ENCODE measurements around the gene MSI2. TPM values are rescaled to one million over a fixed set of nuclear protein-coding genes. Genes with fewer than 3 reads are reported as not detected.
A peak's percentile ranks its signal among the peaks of the same experiment; 100 is the strongest.

MSI2 gene
- total RNA-seq, 1 donor from 2014 or later, result 60.6 TPM

DNA sequence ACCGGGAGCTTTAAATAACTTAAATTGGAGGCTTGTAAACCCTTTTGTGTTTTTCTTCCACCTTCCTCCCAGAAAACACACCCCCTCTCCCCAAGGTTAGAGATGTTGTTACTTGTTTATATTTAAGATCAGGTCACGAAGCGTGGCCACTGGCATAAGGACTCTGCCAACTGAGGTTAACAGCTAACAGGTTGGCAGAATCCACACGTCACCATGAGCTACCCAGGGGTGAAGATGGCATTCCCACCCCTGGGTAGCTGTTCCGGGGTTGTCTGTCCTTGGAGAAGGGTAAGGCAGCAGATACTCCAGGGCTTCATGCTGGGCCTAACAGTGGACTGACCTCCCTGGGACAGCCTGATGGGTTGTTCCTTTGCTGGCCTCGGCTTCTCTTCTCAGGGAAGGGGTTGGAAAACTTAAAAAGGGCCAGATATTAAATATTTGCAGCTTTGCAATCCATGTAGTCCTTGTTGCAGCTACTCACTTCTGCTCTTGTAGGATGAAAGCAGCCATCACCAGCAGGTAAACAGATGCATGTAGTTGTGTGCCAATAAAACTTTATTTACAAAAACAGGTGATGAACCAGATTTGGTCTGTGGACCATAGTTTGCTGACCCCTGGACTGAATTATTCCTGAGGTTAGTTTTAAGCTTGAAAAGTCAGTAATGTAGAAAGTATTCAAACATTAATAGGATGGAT lies 148.6 kb downstream of the MSI2 start:
- H3K27me3 Mint-ChIP-seq (ENCODE audit: unreplicated experiment), result peaks cover 6% of the 10 kb centered on the region
- no peak for DNase-seq (ENCODE audit: low spot score)
- TF ChIP-seq, protein P1, sequence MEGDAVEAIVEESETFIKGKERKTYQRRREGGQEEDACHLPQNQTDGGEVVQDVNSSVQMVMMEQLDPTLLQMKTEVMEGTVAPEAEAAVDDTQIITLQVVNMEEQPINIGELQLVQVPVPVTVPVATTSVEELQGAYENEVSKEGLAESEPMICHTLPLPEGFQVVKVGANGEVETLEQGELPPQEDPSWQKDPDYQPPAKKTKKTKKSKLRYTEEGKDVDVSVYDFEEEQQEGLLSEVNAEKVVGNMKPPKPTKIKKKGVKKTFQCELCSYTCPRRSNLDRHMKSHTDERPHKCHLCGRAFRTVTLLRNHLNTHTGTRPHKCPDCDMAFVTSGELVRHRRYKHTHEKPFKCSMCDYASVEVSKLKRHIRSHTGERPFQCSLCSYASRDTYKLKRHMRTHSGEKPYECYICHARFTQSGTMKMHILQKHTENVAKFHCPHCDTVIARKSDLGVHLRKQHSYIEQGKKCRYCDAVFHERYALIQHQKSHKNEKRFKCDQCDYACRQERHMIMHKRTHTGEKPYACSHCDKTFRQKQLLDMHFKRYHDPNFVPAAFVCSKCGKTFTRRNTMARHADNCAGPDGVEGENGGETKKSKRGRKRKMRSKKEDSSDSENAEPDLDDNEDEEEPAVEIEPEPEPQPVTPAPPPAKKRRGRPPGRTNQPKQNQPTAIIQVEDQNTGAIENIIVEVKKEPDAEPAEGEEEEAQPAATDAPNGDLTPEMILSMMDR (IDR thresholded peaks at IDR 0.05; ENCODE audit: unreplicated experiment), result no peak
- H3K9me3 Mint-ChIP-seq (ENCODE audit: unreplicated experiment), result no peaks in the 10 kb centered on the region
- peaks cover 42% of the 10 kb centered on the region for H3K4me1 Mint-ChIP-seq (ENCODE audit: unreplicated experiment)
- no peak overlapping the region for H3K27ac Mint-ChIP-seq (ENCODE audit: unreplicated experiment)
- H3K4me3 Mint-ChIP-seq (ENCODE audit: unreplicated experiment), result no peak overlapping the region
- H3K36me3 Mint-ChIP-seq (ENCODE audit: low read depth, unreplicated experiment), result no peaks in the 10 kb centered on the region

DNA sequence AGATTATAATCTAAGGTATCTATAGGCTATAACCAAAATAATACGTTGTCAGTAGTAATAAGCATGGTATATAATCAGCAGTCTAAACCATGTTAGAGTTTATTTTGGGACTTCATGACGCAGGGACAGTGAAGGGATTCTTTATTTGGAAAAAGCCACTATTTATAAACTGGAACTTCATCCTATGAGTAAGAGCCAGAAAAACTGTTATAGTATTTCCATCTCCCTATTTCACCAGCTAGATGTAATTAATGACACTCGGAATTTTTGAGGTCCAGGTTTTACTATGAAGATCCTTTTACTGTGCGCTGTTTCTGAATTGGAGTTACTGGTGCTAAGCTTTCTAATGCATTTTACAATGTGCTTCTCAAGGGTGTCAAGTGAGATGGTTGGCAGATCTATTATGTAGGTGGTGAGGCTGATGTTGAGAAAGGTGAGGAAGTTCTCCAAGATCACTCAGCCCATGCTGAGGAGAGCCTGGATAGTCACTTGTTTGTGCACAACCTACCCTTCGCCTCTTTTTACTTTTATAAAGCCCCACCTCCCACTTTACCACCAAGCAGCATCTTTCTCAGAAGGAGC lies 149.3 kb downstream of the MSI2 start:
- no peak overlapping the region for H3K4me3 Mint-ChIP-seq (ENCODE audit: unreplicated experiment)
- no peak overlapping the region for H3K27ac Mint-ChIP-seq (ENCODE audit: unreplicated experiment)
- TF ChIP-seq, protein P1 (IDR thresholded peaks at IDR 0.05; ENCODE audit: unreplicated experiment), result no peak
- no peaks in the 10 kb centered on the region for H3K9me3 Mint-ChIP-seq (ENCODE audit: unreplicated experiment)
- H3K4me1 Mint-ChIP-seq (ENCODE audit: unreplicated experiment), result peaks cover 38% of the 10 kb centered on the region
- no peaks in the 10 kb centered on the region for H3K36me3 Mint-ChIP-seq (ENCODE audit: low read depth, unreplicated experiment)
- H3K27me3 Mint-ChIP-seq (ENCODE audit: unreplicated experiment), result peaks cover 4% of the 10 kb centered on the region
- no peak for DNase-seq (ENCODE audit: low spot score)

DNA sequence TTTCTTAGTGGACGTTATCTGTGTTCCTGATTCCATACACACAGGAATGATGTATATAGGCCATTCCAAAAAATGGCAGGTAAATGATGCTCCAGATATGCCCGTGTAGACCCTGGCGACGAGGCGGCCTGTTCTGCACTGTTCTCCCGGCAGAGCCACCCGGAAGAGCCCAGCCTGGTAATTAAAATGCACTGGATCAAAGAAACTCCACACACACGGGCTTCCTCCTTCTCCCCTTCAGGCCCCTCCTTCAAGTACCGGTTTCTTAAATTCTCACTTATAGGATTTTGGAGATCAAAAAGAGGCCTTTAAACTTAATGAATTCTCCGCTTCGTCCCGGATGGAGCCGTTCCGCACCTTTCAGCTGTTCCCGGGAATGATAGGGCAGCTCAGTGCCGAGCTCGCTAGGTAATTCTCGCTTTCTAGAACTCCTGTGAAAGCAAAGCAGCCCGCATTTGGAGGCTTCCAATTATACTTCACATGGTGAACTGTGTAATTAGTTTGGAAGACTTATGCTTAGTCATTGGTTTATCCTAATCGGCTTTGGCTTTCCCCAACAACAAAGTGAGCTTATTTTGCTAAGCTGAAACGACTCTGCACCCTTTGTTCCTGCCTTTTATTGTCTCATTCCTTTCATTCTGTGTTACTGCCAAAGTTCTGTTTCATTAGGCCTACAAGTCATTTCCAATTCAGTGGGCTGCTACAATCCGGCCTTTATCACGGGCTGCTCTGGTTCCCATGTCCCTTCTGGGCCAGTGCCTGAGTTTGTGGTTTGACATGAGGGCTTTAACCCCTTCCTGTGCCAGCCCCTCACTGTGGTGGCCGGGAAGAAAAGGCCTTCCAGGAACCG lies 150.0 kb downstream of the MSI2 start:
- TF ChIP-seq, protein P1 (IDR thresholded peaks at IDR 0.05; ENCODE audit: unreplicated experiment), result no peak
- Mint-ChIP-seq H3K36me3 (ENCODE audit: low read depth, unreplicated experiment) (no peaks in the 10 kb centered on the region), H3K4me1 (ENCODE audit: unreplicated experiment) (peaks cover 34% of the 10 kb centered on the region), H3K4me3 (ENCODE audit: unreplicated experiment) (no peak overlapping the region), H3K27ac (ENCODE audit: unreplicated experiment) (peak overlapping the region; percentile 28), H3K9me3 (ENCODE audit: unreplicated experiment) (no peaks in the 10 kb centered on the region), H3K27me3 (ENCODE audit: unreplicated experiment) (peaks cover 3% of the 10 kb centered on the region)
- DNase-seq (ENCODE audit: low spot score), result peak; percentile 11

DNA sequence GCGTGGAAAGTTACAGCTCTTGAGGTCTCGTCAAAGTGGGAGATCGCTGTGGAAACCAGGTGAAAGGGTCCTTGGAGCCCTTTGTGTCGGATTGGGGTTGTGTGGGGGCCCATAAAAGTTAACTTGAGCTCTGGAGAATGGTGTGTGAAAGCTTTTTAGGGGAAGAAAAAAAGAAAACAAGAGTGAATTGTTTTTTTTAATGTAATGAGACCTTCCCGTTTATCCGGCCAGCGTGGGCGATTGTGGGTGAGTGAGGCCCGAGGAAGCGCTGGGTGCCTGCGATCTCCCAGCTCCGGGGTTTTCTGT lies 150.6 kb downstream of the MSI2 start:
- Mint-ChIP-seq H3K36me3 (ENCODE audit: low read depth, unreplicated experiment) (no peaks in the 10 kb centered on the region), H3K27ac (ENCODE audit: unreplicated experiment) (peak overlapping the region; percentile 55), H3K9me3 (ENCODE audit: unreplicated experiment) (no peaks in the 10 kb centered on the region), H3K4me1 (ENCODE audit: unreplicated experiment) (peaks cover 34% of the 10 kb centered on the region), H3K4me3 (ENCODE audit: unreplicated experiment) (no peak overlapping the region), H3K27me3 (ENCODE audit: unreplicated experiment) (peaks cover 2% of the 10 kb centered on the region)
- TF ChIP-seq, protein P1 (IDR thresholded peaks at IDR 0.05; ENCODE audit: unreplicated experiment), result no peak
- DNase-seq (ENCODE audit: low spot score), result no peak

Measured in endothelial cell (in vitro differentiated cells).